ENCODE data around the gene TAC4. TPM values are rescaled to one million over a fixed set of nuclear protein-coding genes. Genes with fewer than 3 reads are reported as not detected.

The TAC4 gene
- total and polyA plus RNA-seq, 9 of the 15 experiments (the other 6 are each of a cell fraction or from before 2014, with no cell fraction given): 0.17 TPM; not detected in 8

GRCh38 chr17:49834118-49834743, 13.6 kb downstream of the TAC4 start (continued):
- TF ChIP-seq MGA (IDR thresholded peaks at IDR 0.05) (no peak), PHF8 (IDR thresholded peaks at IDR 0.05; ENCODE audit: borderline replicate concordance, low read length) (no peak), CTBP1 (IDR thresholded peaks at IDR 0.05; ENCODE audit: borderline replicate concordance) (no peak), ZNF584 (CRISPR knock-in tag; IDR thresholded peaks at IDR 0.05; ENCODE audit: low read depth) (no peak), NCOA6 (IDR thresholded peaks at IDR 0.05) (no peak), KLF10 (CRISPR knock-in tag; IDR thresholded peaks at IDR 0.05) (no peak), ATF7 (IDR thresholded peaks at IDR 0.05) (no peak), PTBP1 (IDR thresholded peaks at IDR 0.05; ENCODE audit: low read depth, low read length) (no peak), RBM34 (IDR thresholded peaks at IDR 0.05; ENCODE audit: borderline replicate concordance, insufficient read depth, low read length) (no peak), ZNF695 (CRISPR knock-in tag; IDR thresholded peaks at IDR 0.05) (no peak), ZNF224 (CRISPR knock-in tag; IDR thresholded peaks at IDR 0.05) (no peak), DIDO1 (tag; IDR thresholded peaks at IDR 0.05; ENCODE audit: low read depth) (no peak), E2F8 (IDR thresholded peaks at IDR 0.05; ENCODE audit: low read depth, partially characterized antibody) (no peak)

All from K562 (cell line).